ENCODE measurements around the gene ADAMTS2. TPM values are rescaled to one million over a fixed set of nuclear protein-coding genes. Genes with fewer than 3 reads are reported as not detected.
"Not testable (repeated sequence)": the region's sequence is repeated elsewhere in the genome, so short reads cannot be mapped to it uniquely, and the experiment has no call there.

Gene ADAMTS2
- total RNA-seq, 1 donor from 2014 or later, result 18.9 TPM

DNA sequence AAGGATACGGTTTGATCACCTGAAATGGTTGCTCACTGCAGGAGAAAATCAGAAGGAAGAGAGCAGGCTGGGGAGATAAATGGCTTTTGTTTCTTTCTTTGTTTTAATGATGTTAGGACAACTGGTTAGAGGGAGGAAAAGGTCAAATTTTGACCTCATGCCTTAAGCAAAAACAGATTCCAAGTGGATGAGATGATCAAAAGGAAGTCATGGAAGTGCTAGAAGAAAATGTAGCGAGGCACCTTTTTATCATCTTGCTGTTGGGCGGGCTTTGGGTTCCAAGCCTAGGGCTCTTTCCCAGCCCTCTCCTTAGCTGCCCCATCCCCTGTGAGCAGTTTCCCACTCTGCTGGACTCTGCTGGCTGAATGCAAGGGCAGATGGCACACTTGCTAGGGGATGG is 127.9 kb downstream of the ADAMTS2 start:
- DNase-seq (ENCODE audit: low spot score), result no peak

GRCh38 chr5:179216381-179216780 is 128.9 kb downstream of the ADAMTS2 start:
- DNase-seq (ENCODE audit: low spot score), result not testable (repeated sequence)

DNA sequence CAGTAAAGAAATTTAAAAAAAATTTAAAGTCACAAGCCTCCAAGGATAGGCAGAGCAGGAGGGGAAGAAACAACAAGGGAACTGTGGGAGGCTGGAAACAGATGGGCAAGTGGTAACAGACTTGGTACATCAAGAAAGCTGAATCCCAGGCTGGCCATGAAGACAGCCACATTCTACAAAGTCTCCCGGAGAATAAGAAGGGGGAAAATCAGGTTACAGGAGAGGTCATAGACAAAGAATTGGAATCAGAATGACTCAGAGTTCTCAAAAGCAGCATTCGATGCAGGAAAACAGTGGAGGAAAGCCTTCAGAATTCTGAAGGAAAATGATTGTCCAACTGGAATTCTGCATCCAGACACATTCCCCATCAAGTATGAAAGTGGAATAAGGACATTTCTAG is 129.7 kb downstream of the ADAMTS2 start:
- DNase-seq (ENCODE audit: low spot score), result no peak

DNA sequence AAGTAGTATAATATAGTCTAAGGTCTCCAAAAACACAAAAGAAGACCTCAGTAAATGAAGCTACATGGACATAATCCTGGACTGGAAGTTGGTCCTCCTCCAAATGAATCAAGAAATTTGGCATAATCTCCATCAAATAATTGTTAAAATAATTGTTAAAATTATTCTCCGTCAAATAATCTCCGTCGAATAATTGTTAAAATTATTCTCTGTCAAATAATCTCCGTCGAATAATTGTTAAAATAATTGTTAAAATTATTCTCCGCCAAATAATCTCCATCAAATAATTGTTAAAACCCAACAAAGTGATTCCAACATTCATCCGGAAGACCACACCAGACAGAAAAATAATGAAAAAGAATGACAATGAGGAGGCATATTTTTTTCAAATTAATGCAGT is 130.6 kb downstream of the ADAMTS2 start:
- no peak for DNase-seq (ENCODE audit: low spot score)

- no peak for DNase-seq (ENCODE audit: low spot score)
Observed at GRCh38 chr5:179212870-179213269, 132.4 kb downstream of the ADAMTS2 start.

- DNase-seq (ENCODE audit: low spot score), result no peak
Observed at GRCh38 chr5:179211631-179212030, 133.6 kb downstream of the ADAMTS2 start.

- no peak for DNase-seq (ENCODE audit: low spot score)
Observed at GRCh38 chr5:179211068-179211467, 134.2 kb downstream of the ADAMTS2 start.

GRCh38 chr5:179210478-179210877 is 134.8 kb downstream of the ADAMTS2 start:
- no peak for DNase-seq (ENCODE audit: low spot score)

GRCh38 chr5:179209359-179210150 is 135.7 kb downstream of the ADAMTS2 start:
- no peak for DNase-seq (ENCODE audit: low spot score)

- DNase-seq (ENCODE audit: low spot score), result no peak
Observed at GRCh38 chr5:179208706-179209358, 136.4 kb downstream of the ADAMTS2 start.

DNA sequence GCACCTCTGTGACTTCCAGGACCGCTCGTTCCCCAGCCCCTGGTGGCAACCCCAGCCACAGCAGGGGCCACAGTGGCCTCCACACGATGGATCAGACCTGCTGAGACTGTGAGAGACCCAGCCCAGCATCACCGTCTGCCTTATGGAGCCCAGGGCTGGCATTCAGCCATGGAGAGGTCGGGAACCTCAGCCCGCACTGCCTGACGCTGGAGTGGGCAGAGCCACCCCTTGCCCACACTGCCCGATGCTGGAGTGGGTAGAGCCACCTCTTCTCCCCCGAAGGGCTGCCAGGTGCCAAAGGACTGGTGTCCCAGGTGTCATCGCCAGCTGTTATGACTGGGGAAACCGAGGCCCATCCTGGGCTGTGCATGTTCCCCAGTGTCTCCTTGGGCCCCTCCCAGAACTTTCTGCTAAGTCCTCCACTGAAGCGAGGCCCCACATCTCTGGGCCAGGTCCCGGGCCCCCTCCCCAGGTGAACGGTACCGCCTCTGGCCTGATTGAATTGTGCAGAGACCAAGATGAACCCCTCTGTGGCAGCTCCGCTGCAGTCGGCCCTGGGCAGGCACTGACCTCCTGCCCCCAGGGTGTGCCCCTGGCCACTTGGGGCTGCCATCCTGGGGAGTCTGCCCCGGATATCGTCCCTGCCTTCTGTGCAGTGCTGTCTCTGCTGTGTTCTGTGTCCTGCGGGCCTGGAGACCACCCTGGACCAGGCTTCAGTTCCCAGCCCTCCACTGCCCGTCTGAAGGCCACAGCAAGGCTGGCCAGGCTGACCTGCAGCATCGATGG is 137.1 kb downstream of the ADAMTS2 start:
- DNase-seq (ENCODE audit: low spot score), result no peak

- no peak for DNase-seq (ENCODE audit: low spot score)
Observed at GRCh38 chr5:179207470-179207869, 137.8 kb downstream of the ADAMTS2 start.

- DNase-seq (ENCODE audit: low spot score), result no peak
Observed at GRCh38 chr5:179206366-179206765, 138.9 kb downstream of the ADAMTS2 start.

GRCh38 chr5:179205277-179205676 is 140.0 kb downstream of the ADAMTS2 start:
- no peak for DNase-seq (ENCODE audit: low spot score)

DNA sequence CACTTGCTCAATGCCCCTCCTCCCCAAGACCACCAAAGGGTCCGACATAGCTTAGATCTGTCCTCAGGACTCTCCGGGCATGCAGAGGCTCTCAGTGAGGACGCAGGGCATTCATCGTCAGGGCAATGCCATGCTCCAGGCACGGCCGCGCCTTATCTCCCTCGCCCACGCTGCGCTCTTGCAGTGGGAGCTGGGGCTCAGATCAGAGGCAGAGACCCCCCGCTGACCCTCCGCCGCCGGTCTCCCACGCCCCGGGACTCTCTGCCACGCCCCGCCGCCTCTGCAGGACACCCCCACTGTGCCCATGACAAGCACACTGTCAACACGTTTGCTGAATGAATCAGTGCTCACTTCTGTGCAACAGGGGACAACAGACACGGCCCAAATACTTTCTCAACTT is 140.7 kb downstream of the ADAMTS2 start:
- DNase-seq (ENCODE audit: low spot score), result no peak

GRCh38 chr5:179203248-179203647 is 142.0 kb downstream of the ADAMTS2 start:
- no peak for DNase-seq (ENCODE audit: low spot score)

DNA sequence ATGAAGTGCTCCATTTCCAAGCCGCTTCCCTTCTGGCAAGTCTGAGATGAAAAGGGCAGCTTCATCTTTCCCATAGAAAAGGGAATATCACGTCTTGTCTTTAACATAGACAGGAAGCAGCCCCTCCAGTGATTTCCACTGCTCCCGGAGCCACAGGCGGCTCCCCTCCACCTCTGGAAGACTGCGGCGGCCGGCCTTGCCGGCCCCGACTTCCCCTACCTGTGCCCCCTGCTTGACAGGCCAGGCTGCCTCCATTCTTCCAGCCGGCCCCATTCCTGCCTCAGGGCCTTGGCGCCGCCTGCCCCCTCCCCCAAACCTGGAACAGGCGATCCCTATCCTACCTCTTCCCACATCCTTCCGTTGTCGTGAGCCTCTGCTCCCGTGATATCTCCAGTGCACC is 143.3 kb downstream of the ADAMTS2 start:
- no peak for DNase-seq (ENCODE audit: low spot score)

DNA sequence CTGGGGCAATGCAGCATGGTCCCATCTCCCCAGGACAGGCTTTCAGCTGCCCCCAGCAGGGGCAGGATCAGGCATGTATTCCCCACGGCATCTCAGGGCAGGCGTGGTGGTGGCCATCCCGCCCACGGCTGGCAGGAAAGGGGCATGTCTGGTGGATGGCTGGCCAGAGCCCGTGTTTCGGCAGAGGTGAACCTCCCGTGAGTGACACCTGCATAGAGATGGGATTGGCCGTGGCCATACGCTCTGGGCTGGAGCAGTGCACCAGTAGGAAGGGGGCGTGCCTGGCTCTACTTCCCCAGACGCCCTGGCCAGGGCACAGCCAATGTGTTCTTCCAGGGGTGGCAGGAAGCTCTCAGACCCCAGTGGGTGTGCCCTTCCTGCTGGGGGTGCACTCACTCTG is 146.0 kb downstream of the ADAMTS2 start:
- DNase-seq (ENCODE audit: low spot score), result no peak

GRCh38 chr5:179198825-179199224 is 146.4 kb downstream of the ADAMTS2 start:
- DNase-seq (ENCODE audit: low spot score), result no peak

DNA sequence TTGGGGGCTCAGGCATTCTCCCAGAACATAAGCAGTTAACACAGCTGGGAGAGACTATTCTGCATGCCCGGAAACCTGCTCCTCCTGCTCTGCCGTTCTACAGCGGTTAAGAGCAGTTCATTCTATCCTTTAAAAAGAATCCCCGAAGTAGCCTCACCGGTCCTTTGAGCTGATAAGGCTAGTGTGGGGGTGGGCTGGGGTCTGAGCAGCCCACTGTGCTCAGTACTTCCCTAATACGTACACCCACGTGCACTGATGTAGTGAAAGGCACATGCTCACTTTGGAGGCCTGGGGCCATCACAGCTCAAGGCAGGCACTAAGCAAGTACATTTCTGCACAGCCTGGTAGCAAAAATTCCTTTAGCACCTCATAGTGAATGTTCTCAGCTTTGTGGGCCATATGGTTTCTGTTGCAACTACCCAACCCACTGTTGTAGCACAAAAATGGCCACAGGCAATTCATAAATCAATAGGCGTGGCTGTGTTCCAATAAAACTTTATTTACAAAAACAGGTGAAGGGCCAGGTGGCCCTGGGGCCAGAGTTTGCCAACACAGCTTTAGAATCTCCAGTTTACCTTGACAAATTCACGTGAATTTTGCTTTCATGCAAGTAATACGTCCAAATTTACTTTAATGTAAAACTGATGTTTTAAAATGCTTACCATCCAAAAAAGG is 148.7 kb downstream of the ADAMTS2 start:
- DNase-seq (ENCODE audit: low spot score), result no peak

GRCh38 chr5:179195561-179196404 is 149.5 kb downstream of the ADAMTS2 start:
- DNase-seq (ENCODE audit: low spot score), result no peak

Data from mucosa of gallbladder (tissue), 1 donor.